HepG2 (cell line): ENCODE results near the gene KLHL17. TPM values are rescaled to one million over a fixed set of nuclear protein-coding genes. Genes with fewer than 3 reads are reported as not detected.

Source experiments
- ATAC-seq: fragments of 200-7000 bp; cut with Tn5 transposase; 3 replicates; pipeline ENCODE4 v1.9.1; 2020; ENCODE audit warnings: mild to moderate bottlenecking, moderate library complexity
- BruUV-seq: library from RNA; stranded (reverse); fragments of 400-500 nt; replicated peaks from 2 replicates; lab custom pipeline; 2021; lab: Mats Ljungman, UMichigan
- CTCF ChIA-PET: fragments of 300-600 bp; formaldehyde crosslinking; extraction: SDS; loops from one replicate; lab custom pipeline; 2021; ENCODE audit warnings: low total read pairs, inconsistent platforms, low intra/inter-chr PET ratio; lab: Yijun Ruan, JAX
- POLR2A ChIA-PET: fragments of 350-600 bp; sonication (Branson Sonifier 250); formaldehyde crosslinking; loops from one replicate; lab custom pipeline; 2020; ENCODE audit warnings: antibody characterized with exemption, inconsistent platforms; lab: Yijun Ruan, JAX
- DNase-seq: peaks from one replicate; pipeline ENCODE4 v3.0.0-alpha.2; 2015; ENCODE audit warnings: low spot score
- FAIRE-seq: peaks from 3 replicates; lab custom pipeline; 2011; peaks lifted over from hg19 to GRCh38; lab: Jason Lieb, UNC
- H2AFZ ChIP-seq: one replicate; pipeline ENCODE4 v1.6.1; 2011; ENCODE audit warnings: low read length, inconsistent platforms
- H3K27ac ChIP-seq: fragments of 300-600 bp; 3 replicates; pipeline ENCODE4 v1.8.0; 2011; ENCODE audit warnings: mixed run types, mild to moderate bottlenecking, mixed read lengths, low read length, inconsistent platforms; ENCODE audit not compliant: insufficient read depth; ENCODE audit errors: extremely low read length
- H3K27me3 ChIP-seq, 2 experiments: fragments of 200-600 bp in 1 of 2; 2 replicates in 1 of 2; 3 replicates in 1 of 2; pipeline versions ENCODE4 v1.6.0 to v1.8.0; 2011; ENCODE audit warnings: low read length in 2 of 2, mild to moderate bottlenecking in 2 of 2, moderate library complexity in 2 of 2, inconsistent platforms in 1 of 2; ENCODE audit not compliant: insufficient read depth in 2 of 2, control insufficient read depth in 1 of 2
- H3K36me3 ChIP-seq, 2 experiments: fragments of 200-600 bp in 1 of 2; replicated peaks in 1 of 2; 2 replicates in 1 of 2; 3 replicates in 1 of 2; pipeline versions ENCODE4 v1.5.1 to v1.8.0; 2011; ENCODE audit warnings: low read length in 2 of 2, inconsistent platforms in 1 of 2; ENCODE audit not compliant: insufficient read depth in 2 of 2, control insufficient read depth in 1 of 2
- H3K4me1 ChIP-seq: 2 replicates; pipeline ENCODE4 v1.5.1; 2012; ENCODE audit warnings: low read length, inconsistent platforms; ENCODE audit not compliant: insufficient read depth
- H3K4me2 ChIP-seq: 2 replicates; pipeline ENCODE4 v1.6.0; 2011; ENCODE audit warnings: low read depth, low read length, inconsistent platforms
- H3K4me3 ChIP-seq, 3 experiments: fragments of 200-600 bp in 1 of 3; sonication (generic), shearing (Covaris generic) in 1 of 3; replicated peaks in 1 of 3; 2 replicates each; pipeline ENCODE4 v1.5.1; 2011 to 2016; ENCODE audit warnings: low read length in 3 of 3, inconsistent platforms in 2 of 3, low read depth in 2 of 3, mild to moderate bottlenecking in 2 of 3, control low read depth in 1 of 3, mixed read lengths in 1 of 3; ENCODE audit not compliant: insufficient read depth in 1 of 3
- H3K79me2 ChIP-seq: one replicate; pipeline ENCODE4 v1.6.1; 2011; ENCODE audit warnings: low read length, inconsistent platforms; ENCODE audit not compliant: insufficient read depth
- H3K9ac ChIP-seq: 2 replicates; pipeline ENCODE4 v1.6.0; 2011; ENCODE audit warnings: mild to moderate bottlenecking, low read depth, low read length, inconsistent platforms; ENCODE audit not compliant: insufficient read depth
- H3K9me3 ChIP-seq: 2 replicates; pipeline ENCODE4 v1.5.1; 2012; ENCODE audit warnings: mild to moderate bottlenecking, low read length
- H4K20me1 ChIP-seq: 2 replicates; pipeline ENCODE4 v1.6.0; 2011; ENCODE audit warnings: inconsistent platforms, mild to moderate bottlenecking, low read length, moderate library complexity; ENCODE audit not compliant: insufficient read depth
- PTBP1 ChIP-seq: fragments of 200-400 bp; formaldehyde crosslinking; IDR thresholded peaks from 2 replicates; pipeline ENCODE4 v1.6.1; 2018; ENCODE audit warnings: low read length, low read depth; ENCODE audit not compliant: poor library complexity, severe bottlenecking
- RBFOX2 ChIP-seq: fragments of 200-400 bp; formaldehyde crosslinking; IDR thresholded peaks from 2 replicates; pipeline ENCODE4 v1.6.1; 2017; ENCODE audit warnings: low read depth, mild to moderate bottlenecking, low read length
- ZNF160 ChIP-seq: sonication (generic); formaldehyde crosslinking; IDR thresholded peaks from 2 replicates; pipeline ENCODE4 v1.8.0; 2022; ENCODE audit warnings: mild to moderate bottlenecking, inconsistent platforms, missing genetic modification reagents
- WGBS: methylation state at CpG from one replicate; pipeline ENCODE4 v1.1.6; 2017; ENCODE audit warnings: low lambda C conversion rate; 5-methylcytosine and 5-hydroxymethylcytosine counted together
- in situ Hi-C: cut with HindIII; loops from 2 replicates; pipeline ENCODE4 v1.10.0; 2017; ENCODE audit warnings: low pct_unique_long_range_greater_than_20kb; ENCODE audit not compliant: extremely low pct_ligation_motif_present
- intact Hi-C: fragments of 100-400 bp; cut with micrococcal nuclease; formaldehyde crosslinking; loops from one replicate; pipeline ENCODE4 v1.10.0; 2022; ENCODE audit not compliant: unreplicated experiment
- polyA plus RNA-seq, 8 experiments: library from polyadenylated mRNA; depleted of rRNA in 3 of 8; stranded (reverse) in 7 of 8; unstranded in 1 of 8; fragments of >200 nt; fragmentation: Illumina TruSeq in 4 of 8; extraction: Trizol in 4 of 8; gene quantifications; 2 replicates each; pipeline versions ENCODE4 v1.2.1 to v1.2.3, GENCODE V29; 2011 to 2016; ENCODE audit warnings: low read depth in 4 of 8, missing spikeins in 1 of 8, mixed read lengths in 1 of 8; ENCODE audit not compliant: insufficient read depth in 1 of 8
- total RNA-seq, 5 experiments: library from RNA; depleted of rRNA; stranded (reverse); fragments of >200 nt; fragmentation: Illumina TruSeq; extraction: Trizol; gene quantifications; 2 replicates each; pipeline ENCODE4 v1.2.3, GENCODE V29; 2016; ENCODE audit warnings: low read depth in 1 of 5

KLHL17 gene
- total and polyA plus RNA-seq, 2 of the 13 experiments (the other 11 are each of a cell fraction or from before 2014, with no cell fraction given): 9.3 to 24.7 TPM

- CTCF ChIA-PET: interaction anchor here (0.7 kb wide), 1 partner anchor 16 kb away, joined by 3 read pairs; no protein-coding TSS in a partner anchor
- no peak for ATAC-seq
- in situ Hi-C loops: no loop called here
- Histone ChIP-seq H3K9me3 (no peaks in the 10 kb centered on the region), H3K27me3 (peaks cover 0 to 4% of the 10 kb centered on the region in 2 experiments; a peak in 1 of 5 replicates), H3K27ac (no peak overlapping the region), H3K4me3 (no peak overlapping the region), H3K36me3 (peaks cover 49 to 83% of the 10 kb centered on the region in 2 experiments), H4K20me1 (peaks cover 15% of the 10 kb centered on the region), H3K4me2 (no peak overlapping the region), H3K9ac (no peak overlapping the region), H3K79me2 (peaks cover 18% of the 10 kb centered on the region), H2AFZ (no peak overlapping the region), H3K4me1 (peaks cover 11% of the 10 kb centered on the region)
- TF ChIP-seq RBFOX2 (peak; percentile 47; the same call in 1 of the 2 replicates), ZNF160 (CRISPR knock-in tag) (no peak)
- POLR2A ChIA-PET: interaction anchor here (1.6 kb wide), 1 partner anchor 13 kb away, joined by 3 read pairs; no protein-coding TSS in a partner anchor
- no peak for DNase-seq
- FAIRE-seq: no peak
- WGBS: 84% methylated on average over 12 of the region's 32 CpGs
- intact Hi-C loops: no loop called here
- BruUV-seq: no TSS peak
Measured at GRCh38 chr1:953524-954320, 6.7 kb upstream of the KLHL17 start.

GRCh38 chr1:954927-955326 lies 5.5 kb upstream of the KLHL17 start:
- no peak for DNase-seq
- no peak for ATAC-seq
- H3K36me3 ChIP-seq: peaks cover 42 to 71% of the 10 kb centered on the region in 2 experiments
- H3K79me2 ChIP-seq: peaks cover 21% of the 10 kb centered on the region
- no peak overlapping the region for H2AFZ ChIP-seq
- no TSS peak for BruUV-seq
- H4K20me1 ChIP-seq: peaks cover 17% of the 10 kb centered on the region
- intact Hi-C loops: no loop called here
- CTCF ChIA-PET: no interaction called here
- no peak overlapping the region for H3K4me3 ChIP-seq
- FAIRE-seq: no peak
- POLR2A ChIA-PET: interaction anchor here (1.6 kb wide), 1 partner anchor 12 kb away, joined by 3 read pairs; no protein-coding TSS in a partner anchor
- WGBS: 97% methylated on average over 10 of the region's 13 CpGs
- H3K4me2 ChIP-seq: no peak overlapping the region
- in situ Hi-C loops: no loop called here
- no peak overlapping the region for H3K27ac ChIP-seq
- no peaks in the 10 kb centered on the region for H3K9me3 ChIP-seq
- peaks cover 0 to 4% of the 10 kb centered on the region in 2 experiments; a peak in 1 of 5 replicates for H3K27me3 ChIP-seq
- peaks cover 11% of the 10 kb centered on the region for H3K4me1 ChIP-seq
- no peak overlapping the region for H3K9ac ChIP-seq
- TF ChIP-seq PTBP1: no peak
- 0 out of 2 replicates have a peak, but pooled peaks have one; percentile 18 for TF ChIP-seq RBFOX2
